Measurements from ENCODE around the gene PDZD4. TPM values are rescaled to one million over a fixed set of nuclear protein-coding genes. Genes with fewer than 3 reads are reported as not detected.

Gene PDZD4
- total RNA-seq, 4 donors from 2014 or later, result 0.65 to 1.3 (median 0.80) TPM

GRCh38 chrX:153851981-153852380 is 21.6 kb upstream of the PDZD4 start:
- TF ChIP-seq CTCF (IDR thresholded peaks at IDR 0.05; ENCODE audit: low read depth), result no peak

- no peak for TF ChIP-seq CTCF (IDR thresholded peaks at IDR 0.05; ENCODE audit: low read depth)
These were observed 18.0 kb upstream of the PDZD4 start for GRCh38 chrX:153848325-153848724.

- no peak for TF ChIP-seq CTCF (IDR thresholded peaks at IDR 0.05; ENCODE audit: low read depth)
These were observed 15.5 kb upstream of the PDZD4 start for GRCh38 chrX:153845842-153846241.

- TF ChIP-seq CTCF (IDR thresholded peaks at IDR 0.05; ENCODE audit: low read depth), result no peak
These were observed 14.9 kb upstream of the PDZD4 start for GRCh38 chrX:153845195-153845594.

- no peak for TF ChIP-seq CTCF (IDR thresholded peaks at IDR 0.05; ENCODE audit: low read depth)
These were observed 14.3 kb upstream of the PDZD4 start for GRCh38 chrX:153844509-153845082.

GRCh38 chrX:153836921-153837320 is 6.6 kb upstream of the PDZD4 start:
- TF ChIP-seq CTCF (IDR thresholded peaks at IDR 0.05; ENCODE audit: low read depth), result no peak

GRCh38 chrX:153832728-153833127 is 2.4 kb upstream of the PDZD4 start:
- no peak for TF ChIP-seq CTCF (IDR thresholded peaks at IDR 0.05; ENCODE audit: low read depth)

All from subcutaneous adipose tissue (tissue), 4 donors.